Fibroblast of skin of left biceps (primary cell): ENCODE data around the gene PLEKHH1.
A peak's percentile ranks its signal among the peaks of the same experiment; 100 is the strongest.
"Not testable (repeated sequence)": the region's sequence is repeated elsewhere in the genome, so short reads cannot be mapped to it uniquely, and the experiment has no call there.

Source experiments
- DNase-seq, 2 experiments: peaks; one replicate each; pipeline ENCODE4 v3.0.0-alpha.2; 2013; ENCODE audit warnings: low read depth in 2 of 2

PLEKHH1 gene

GRCh38 chr14:67582061-67582460 lies 49.0 kb downstream of the PLEKHH1 start:
- DNase-seq, result no peak

DNA sequence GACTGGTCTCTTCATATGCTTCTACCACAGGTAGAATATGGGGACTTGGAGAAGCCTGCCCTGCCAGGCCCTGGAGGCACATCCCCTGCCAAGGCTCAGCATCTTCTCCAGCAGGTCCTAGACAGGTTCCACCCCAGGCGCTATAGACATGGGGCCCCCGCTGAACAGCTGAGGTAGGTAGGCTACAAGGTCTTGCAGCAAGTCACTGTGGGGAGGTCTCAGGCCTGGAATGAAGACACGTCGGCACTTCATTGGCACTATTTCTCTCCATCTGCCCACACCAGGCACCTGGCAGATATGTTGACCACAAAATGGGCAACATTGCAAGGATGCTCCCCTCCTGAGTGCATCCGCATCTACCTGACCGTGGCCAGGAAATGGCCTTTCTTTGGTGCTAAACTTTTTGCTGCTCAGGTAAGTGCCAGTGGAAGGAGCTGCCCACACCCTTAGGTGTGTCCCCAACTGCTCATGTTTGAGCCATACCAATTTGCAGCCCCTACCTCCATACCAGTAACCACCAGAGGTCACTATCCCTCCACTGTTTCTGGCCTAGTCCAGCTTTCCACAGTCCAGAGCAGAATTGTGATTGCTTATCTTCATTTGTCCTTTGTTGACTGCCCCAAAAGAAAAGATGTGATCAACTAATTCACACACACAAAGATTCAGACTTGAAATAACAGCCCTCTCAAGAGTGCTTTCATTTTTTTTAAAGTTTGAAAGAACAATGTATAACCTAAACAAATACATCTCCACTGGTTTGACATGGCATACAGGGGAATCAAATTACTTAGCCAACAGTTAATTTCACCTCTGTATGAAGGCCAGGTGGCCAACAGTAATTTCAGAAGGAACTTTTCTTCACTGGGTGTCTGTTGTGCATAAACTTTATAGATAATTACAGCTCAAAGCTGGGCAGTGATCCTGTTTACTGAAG lies 50.9 kb downstream of the PLEKHH1 start:
- no peak for DNase-seq

GRCh38 chr14:67584978-67585377 lies 51.9 kb downstream of the PLEKHH1 start:
- no peak for DNase-seq

DNA sequence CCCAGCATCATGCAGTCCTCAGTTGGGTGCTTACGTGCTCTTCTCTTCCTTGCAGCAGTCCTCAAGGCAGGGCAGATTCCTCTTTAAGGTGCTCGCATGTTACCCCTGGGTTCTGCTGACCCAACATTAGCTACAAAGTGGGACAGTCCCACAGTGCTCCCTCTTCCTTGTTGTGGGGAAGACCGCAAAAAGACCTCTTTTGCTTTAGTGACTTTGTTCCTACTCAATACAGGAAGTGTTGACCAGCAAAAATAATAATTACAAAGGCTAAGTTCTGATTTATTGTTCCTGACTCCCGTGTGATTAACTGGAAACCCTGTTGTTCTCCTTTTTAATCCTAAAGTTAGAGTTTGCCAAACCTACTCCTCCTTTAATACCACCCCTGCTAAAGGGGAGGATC lies 53.3 kb downstream of the PLEKHH1 start:
- DNase-seq, result no peak

DNA sequence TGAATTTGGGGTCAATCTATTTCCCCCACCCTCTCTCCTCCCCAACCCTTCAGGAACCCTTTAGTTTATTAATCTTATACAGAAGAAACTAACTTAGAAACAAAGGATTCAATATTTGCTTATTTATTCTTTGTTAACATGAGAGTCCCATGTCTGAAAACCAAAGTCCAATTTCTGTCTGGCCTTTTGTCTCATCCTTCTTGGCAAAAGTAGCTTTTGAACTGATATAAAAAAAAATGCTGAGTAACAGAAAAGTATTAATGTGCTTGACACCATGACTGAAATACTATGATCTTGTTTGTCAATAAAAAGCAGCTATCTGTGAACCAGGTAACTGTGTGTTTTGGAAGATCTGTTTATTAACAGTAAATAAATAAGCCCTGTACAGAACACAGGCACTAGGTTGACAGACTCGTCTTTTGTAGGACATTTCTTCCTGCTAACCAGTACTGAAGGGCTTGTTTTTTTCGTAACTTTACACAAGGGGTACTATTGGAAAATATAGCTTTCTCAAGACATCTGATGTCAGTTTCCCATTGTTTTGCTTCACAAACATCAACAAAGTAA lies 56.2 kb downstream of the PLEKHH1 start:
- no peak for DNase-seq

GRCh38 chr14:67593650-67594049 lies 60.6 kb downstream of the PLEKHH1 start:
- not testable (repeated sequence) for DNase-seq

DNA sequence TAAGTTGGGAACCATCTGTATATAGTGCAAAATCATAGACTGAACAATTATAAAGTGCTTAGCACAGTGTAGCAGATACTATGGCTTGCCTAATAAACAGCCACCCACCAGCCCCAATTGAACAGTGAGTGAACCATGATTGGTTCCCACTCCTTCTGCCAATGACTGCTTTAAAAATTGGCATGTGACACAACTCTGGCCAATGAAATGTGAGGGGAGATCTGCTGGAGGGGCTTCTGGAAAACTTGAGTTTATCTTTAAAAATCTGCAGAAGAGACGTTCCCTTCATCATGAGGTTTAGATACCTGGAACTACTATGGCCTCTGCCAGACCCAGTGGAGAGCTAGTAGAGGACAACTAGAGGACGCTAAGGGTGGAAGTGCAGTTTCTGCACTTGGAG lies 62.3 kb downstream of the PLEKHH1 start:
- no peak for DNase-seq

DNA sequence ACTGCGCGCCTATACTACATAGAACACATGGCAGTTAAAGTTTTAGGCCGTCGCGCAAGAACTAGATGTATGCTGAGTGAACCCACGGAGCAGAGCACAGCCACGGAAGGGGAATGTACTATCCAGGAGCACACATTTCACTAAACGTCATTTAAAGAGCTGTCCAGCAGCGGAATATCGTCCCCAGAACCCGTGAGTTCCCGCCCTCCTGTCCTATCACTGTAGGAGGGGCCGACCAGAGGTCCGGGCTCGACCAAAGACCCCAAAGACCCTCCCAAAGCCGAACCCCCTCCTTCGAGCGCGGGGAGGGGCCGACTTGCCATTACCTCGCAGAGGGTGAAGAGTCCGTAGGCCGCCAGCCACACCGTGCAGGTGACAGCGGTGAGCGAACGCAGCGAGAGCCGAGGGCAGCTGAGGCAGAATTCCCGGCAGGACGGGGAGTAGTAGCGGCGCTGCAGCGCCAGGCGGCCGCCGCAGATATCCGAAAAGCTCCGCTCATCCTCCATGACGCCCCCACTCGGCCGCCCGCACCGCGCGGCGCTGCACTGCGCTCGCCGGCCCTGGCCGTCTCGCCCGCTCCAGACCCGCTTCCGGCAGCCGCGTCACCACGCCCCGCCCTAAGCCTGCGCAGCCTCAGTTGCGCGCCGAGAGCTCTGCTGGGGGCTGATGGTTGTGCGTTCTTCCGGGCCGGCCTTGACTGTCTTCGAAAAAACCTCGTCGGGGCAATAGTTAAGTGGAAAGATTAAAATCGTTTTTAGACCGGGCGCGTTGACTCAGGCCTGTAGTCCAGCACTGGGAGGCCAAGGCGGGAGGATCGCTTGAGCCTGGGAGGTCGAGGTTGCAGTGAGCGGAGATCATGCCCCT lies 66.8 kb downstream of the PLEKHH1 start, which contains the start of gene PIGH:
PIGH (minus strand) TSS at position 571 of the 864 bp plus-strand sequence; CDS start at position 506, 65 bp downstream.
- DNase-seq, result peak; percentile 57 to 65

- not testable (repeated sequence) for DNase-seq
Measured at GRCh38 chr14:67600562-67600974, 67.5 kb downstream of the PLEKHH1 start.

DNA sequence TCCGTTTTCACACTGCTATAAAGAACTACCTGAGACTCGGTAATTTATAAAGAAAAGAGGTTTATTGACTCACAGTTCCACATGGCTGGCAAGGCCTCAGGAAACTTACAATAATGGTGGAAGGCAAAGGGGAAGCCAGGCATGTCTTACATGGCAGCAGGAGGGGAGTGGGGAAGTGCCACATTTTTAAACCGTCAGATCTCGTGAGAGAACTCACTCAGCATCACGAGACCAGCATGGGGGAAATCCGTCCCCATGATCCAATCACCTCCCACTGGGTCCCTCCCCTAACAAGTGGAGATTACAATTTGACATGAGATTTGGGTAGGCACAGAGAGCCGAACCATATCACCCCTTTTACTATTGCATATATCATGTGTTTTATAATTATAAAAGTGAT lies 69.0 kb downstream of the PLEKHH1 start:
- DNase-seq, result no peak

DNA sequence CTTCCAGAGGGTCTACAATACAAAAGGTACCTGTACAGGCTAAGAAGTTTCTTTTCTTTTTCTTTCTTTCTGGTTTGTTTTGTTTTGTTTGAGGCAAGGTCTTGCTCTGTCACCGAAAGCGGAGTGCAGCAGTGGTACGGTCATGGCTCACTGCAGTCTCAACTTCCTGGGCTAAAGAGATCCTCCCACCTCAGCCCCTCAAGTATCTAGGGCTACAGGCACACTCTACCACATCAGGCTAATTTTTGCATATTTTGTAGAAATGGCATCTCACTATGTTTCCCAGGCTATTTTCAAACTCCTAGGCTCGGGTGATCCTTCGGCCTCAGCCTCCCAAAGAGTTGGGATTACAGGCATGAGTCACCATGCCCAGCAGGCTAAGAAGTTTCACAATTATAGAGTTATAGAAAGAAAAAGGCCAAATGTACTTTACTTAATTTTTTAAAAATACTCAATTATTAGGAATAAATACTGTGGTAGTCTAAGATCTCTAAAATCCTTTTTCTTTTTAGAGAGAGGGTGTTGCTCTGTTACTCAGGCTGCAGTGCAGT lies 70.0 kb downstream of the PLEKHH1 start:
- DNase-seq, result no peak

GRCh38 chr14:67607646-67608045 lies 74.6 kb downstream of the PLEKHH1 start:
- no peak for DNase-seq

GRCh38 chr14:67609642-67610310 lies 76.7 kb downstream of the PLEKHH1 start:
- no peak for DNase-seq

GRCh38 chr14:67610491-67610890 lies 77.4 kb downstream of the PLEKHH1 start:
- no peak for DNase-seq

GRCh38 chr14:67618617-67619063 lies 85.5 kb downstream of the PLEKHH1 start:
- DNase-seq, result peak in 1 of 2 experiments; percentile 50

DNA sequence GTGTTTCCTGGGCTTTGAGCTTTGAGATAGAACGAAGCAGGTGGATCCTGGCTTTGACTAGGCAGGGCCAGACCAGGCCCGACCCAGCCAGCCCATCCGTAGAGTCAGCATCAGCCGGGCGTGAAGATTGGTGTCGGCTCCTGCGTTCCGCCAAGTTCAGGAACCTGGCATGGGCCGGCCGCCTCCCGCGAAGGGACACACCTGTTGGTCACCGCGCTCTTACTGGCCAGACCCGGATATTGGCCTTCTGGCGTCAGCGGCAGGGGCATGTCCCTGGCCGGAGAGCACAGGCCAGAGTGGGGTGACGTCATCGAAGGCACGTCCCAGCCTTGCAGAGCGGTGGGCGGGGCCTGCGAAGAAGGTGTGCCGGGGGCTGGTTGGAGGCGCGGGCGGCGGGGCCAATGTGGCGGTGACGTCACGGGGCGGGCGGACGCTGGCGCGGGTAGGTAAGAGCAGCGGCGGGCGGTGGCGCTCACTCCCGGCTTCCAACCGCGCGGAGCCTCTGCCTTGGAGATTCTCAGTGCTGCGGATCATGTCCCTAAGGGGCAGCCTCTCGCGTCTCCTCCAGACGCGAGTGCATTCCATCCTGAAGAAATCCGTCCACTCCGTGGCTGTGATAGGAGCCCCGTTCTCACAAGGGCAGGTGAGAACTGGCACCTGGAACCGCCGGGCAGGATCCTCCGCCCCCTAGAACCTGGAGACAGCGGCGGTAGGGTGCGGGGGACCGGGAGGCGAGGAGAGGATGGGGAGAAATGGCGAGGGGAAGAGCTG lies 86.5 kb downstream of the PLEKHH1 start, which contains the start of gene ARG2:
ARG2 (plus strand) TSS at position 475 of the 771 bp plus-strand sequence; CDS start at position 533, 58 bp downstream.
- DNase-seq, result no peak

DNA sequence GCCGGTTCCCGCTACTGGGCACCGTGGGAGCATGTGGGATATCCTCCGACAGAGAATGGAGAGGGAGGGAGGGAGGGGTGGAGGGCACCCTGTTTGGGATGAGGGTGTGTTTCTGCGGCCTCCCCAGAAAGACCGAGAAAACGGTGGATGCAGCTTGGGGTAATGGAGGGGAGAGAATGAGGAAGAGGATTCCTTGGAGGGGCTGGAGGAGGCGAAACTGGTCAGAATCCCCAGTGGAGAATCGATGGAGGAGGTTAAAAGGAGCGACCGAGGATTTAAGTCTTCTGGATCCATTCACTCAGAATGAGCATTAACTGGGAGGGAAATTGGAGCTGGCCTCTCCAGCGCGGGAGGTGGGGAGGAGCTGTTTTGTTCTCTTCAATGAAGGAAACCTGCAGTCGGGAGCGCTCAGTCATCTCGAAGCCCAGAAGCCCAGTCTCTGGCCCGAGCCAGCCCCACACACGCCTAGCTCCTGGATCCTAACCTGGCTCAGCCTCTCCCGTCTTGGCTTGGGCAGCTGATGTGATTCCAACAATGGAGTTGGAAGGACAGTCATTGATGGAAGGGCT lies 87.2 kb downstream of the PLEKHH1 start:
- no peak for DNase-seq

GRCh38 chr14:67622675-67623074 lies 89.6 kb downstream of the PLEKHH1 start:
- DNase-seq, result peak in 1 of 2 experiments; percentile 56

- DNase-seq, result no peak
Measured at GRCh38 chr14:67623114-67623513, 90.0 kb downstream of the PLEKHH1 start.

- not testable (repeated sequence) for DNase-seq
Measured at GRCh38 chr14:67626131-67626530, 93.0 kb downstream of the PLEKHH1 start.
